ENCODE results near the gene OR4D1. TPM values are rescaled to one million over a fixed set of nuclear protein-coding genes. Genes with fewer than 3 reads are reported as not detected.

OR4D1 gene
- total and polyA plus RNA-seq, 2 donors (not counting 1 experiment from before 2014, with no cell fraction given), result 0.01 TPM; not detected in 1

GRCh38 chr17:58186591-58186990 lies 38.4 kb downstream of the OR4D1 start:
- no peak for ATAC-seq (ENCODE audit: low read depth)
- WGBS (ENCODE audit: insufficient coverage), result 92% methylated on average over 2 of the region's 4 CpGs
- intact Hi-C loops (cut with micrococcal nuclease), result no loop called here
- Histone ChIP-seq H3K4me3 (ENCODE audit: control extremely low read depth in 1 of 5, extremely low read depth in 1 of 5, insufficient read depth in 1 of 5, low read depth in 2 of 5, low read length in 4 of 5) (no peak overlapping the region), H3K27me3 (replicated peaks in 1 of 4; ENCODE audit: control extremely low read depth in 1 of 4, control insufficient read depth in 3 of 4, insufficient read depth in 4 of 4, low read length in 3 of 4) (peaks cover 0 to 7% (median 2%) of the 10 kb centered on the region in 4 experiments), H2AFZ (ENCODE audit: insufficient read depth, low read depth, low read length, poor library complexity, severe bottlenecking) (no peak overlapping the region), H3K4me1 (ENCODE audit: control insufficient read depth in 2 of 2, insufficient read depth in 2 of 2, low read length in 2 of 2) (peaks cover 9 to 15% of the 10 kb centered on the region in 2 donors), H3K4me2 (replicated peaks; ENCODE audit: low read depth, low read length, poor library complexity, severe bottlenecking) (no peak overlapping the region), H3K36me3 (replicated peaks in 1 of 2; ENCODE audit: control extremely low read depth in 1 of 2, control insufficient read depth in 1 of 2, extremely low read depth in 1 of 2, insufficient read depth in 2 of 2, low read length in 1 of 2) (no peaks in the 10 kb centered on the region), H3K9me3 (ENCODE audit: control extremely low read depth in 1 of 3, control insufficient read depth in 2 of 3, insufficient read depth in 1 of 3, low read length in 2 of 3) (no peaks in the 10 kb centered on the region), H3K9ac (ENCODE audit: low read length) (no peak overlapping the region), H3K27ac (ENCODE audit: low read length in 2 of 2) (no peak overlapping the region), H3K79me2 (ENCODE audit: control insufficient read depth, insufficient read depth, low read length) (no peaks in the 10 kb centered on the region), H4K20me1 (ENCODE audit: control insufficient read depth, insufficient read depth, low read length, poor library complexity, severe bottlenecking) (no peaks in the 10 kb centered on the region)
- ChIA-PET CTCF (no interaction called here), POLR2A (no interaction called here)
- Mint-ChIP-seq H3K27ac (no peak overlapping the region), H3K4me1 (peaks cover 12% of the 10 kb centered on the region), H3K27me3 (peaks cover 22% of the 10 kb centered on the region), H3K4me3 (no peak overlapping the region), H3K9me3 (ENCODE audit: insufficient read depth) (no peaks in the 10 kb centered on the region)
- DNase-seq, result no peak
- no peak for TF ChIP-seq EZH2 (IDR thresholded peaks at IDR 0.05; ENCODE audit: borderline replicate concordance, insufficient read depth, low read depth, low read length, poor library complexity, severe bottlenecking)
- no peak for TF ChIP-seq CTCF (IDR thresholded peaks at IDR 0.05)

GRCh38 chr17:58187063-58187462 lies 38.9 kb downstream of the OR4D1 start:
- no peaks in the 10 kb centered on the region for H3K79me2 ChIP-seq (ENCODE audit: control insufficient read depth, insufficient read depth, low read length)
- no peaks in the 10 kb centered on the region for H3K36me3 ChIP-seq (replicated peaks in 1 of 2; ENCODE audit: control extremely low read depth in 1 of 2, control insufficient read depth in 1 of 2, extremely low read depth in 1 of 2, insufficient read depth in 2 of 2, low read length in 1 of 2)
- ChIA-PET POLR2A (no interaction called here), CTCF (no interaction called here)
- no peaks in the 10 kb centered on the region for H4K20me1 ChIP-seq (ENCODE audit: control insufficient read depth, insufficient read depth, low read length, poor library complexity, severe bottlenecking)
- peaks cover 0 to 5% (median 2%) of the 10 kb centered on the region in 4 experiments for H3K27me3 ChIP-seq (replicated peaks in 1 of 4; ENCODE audit: control extremely low read depth in 1 of 4, control insufficient read depth in 3 of 4, insufficient read depth in 4 of 4, low read length in 3 of 4)
- H3K4me1 ChIP-seq (ENCODE audit: control insufficient read depth in 2 of 2, insufficient read depth in 2 of 2, low read length in 2 of 2), result peaks cover 9 to 15% of the 10 kb centered on the region in 2 donors
- peaks cover 25% of the 10 kb centered on the region for H3K27me3 Mint-ChIP-seq
- 99% methylated on average over 6 of the region's 6 CpGs for WGBS (ENCODE audit: insufficient coverage)
- DNase-seq (no peak), ATAC-seq (ENCODE audit: low read depth) (no peak)
- H3K4me3 Mint-ChIP-seq, result no peak overlapping the region
- no peaks in the 10 kb centered on the region for H3K9me3 ChIP-seq (ENCODE audit: control extremely low read depth in 1 of 3, control insufficient read depth in 2 of 3, insufficient read depth in 1 of 3, low read length in 2 of 3)
- H3K27ac ChIP-seq (ENCODE audit: low read length in 2 of 2), result no peak overlapping the region
- no peak overlapping the region for H3K27ac Mint-ChIP-seq
- no peaks in the 10 kb centered on the region for H3K9me3 Mint-ChIP-seq (ENCODE audit: insufficient read depth)
- no peak overlapping the region for H3K4me3 ChIP-seq (ENCODE audit: control extremely low read depth in 1 of 5, extremely low read depth in 1 of 5, insufficient read depth in 1 of 5, low read depth in 2 of 5, low read length in 4 of 5)
- H3K4me1 Mint-ChIP-seq, result peaks cover 11% of the 10 kb centered on the region
- no peak for TF ChIP-seq EZH2 (IDR thresholded peaks at IDR 0.05; ENCODE audit: borderline replicate concordance, insufficient read depth, low read depth, low read length, poor library complexity, severe bottlenecking)
- TF ChIP-seq CTCF (IDR thresholded peaks at IDR 0.05), result no peak
- intact Hi-C loops (cut with micrococcal nuclease), result no loop called here
- H2AFZ ChIP-seq (ENCODE audit: insufficient read depth, low read depth, low read length, poor library complexity, severe bottlenecking), result no peak overlapping the region
- H3K9ac ChIP-seq (ENCODE audit: low read length), result no peak overlapping the region
- H3K4me2 ChIP-seq (replicated peaks; ENCODE audit: low read depth, low read length, poor library complexity, severe bottlenecking), result no peak overlapping the region

Measured in B cell (primary cell).